NCI-H774 (cell line): ENCODE data around the gene RER1.

Source experiments
- DNase-seq: peaks from one replicate; lab custom pipeline; 2025; lab: John Stamatoyannopoulos, UW

Gene RER1, protein sequence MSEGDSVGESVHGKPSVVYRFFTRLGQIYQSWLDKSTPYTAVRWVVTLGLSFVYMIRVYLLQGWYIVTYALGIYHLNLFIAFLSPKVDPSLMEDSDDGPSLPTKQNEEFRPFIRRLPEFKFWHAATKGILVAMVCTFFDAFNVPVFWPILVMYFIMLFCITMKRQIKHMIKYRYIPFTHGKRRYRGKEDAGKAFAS

DNA sequence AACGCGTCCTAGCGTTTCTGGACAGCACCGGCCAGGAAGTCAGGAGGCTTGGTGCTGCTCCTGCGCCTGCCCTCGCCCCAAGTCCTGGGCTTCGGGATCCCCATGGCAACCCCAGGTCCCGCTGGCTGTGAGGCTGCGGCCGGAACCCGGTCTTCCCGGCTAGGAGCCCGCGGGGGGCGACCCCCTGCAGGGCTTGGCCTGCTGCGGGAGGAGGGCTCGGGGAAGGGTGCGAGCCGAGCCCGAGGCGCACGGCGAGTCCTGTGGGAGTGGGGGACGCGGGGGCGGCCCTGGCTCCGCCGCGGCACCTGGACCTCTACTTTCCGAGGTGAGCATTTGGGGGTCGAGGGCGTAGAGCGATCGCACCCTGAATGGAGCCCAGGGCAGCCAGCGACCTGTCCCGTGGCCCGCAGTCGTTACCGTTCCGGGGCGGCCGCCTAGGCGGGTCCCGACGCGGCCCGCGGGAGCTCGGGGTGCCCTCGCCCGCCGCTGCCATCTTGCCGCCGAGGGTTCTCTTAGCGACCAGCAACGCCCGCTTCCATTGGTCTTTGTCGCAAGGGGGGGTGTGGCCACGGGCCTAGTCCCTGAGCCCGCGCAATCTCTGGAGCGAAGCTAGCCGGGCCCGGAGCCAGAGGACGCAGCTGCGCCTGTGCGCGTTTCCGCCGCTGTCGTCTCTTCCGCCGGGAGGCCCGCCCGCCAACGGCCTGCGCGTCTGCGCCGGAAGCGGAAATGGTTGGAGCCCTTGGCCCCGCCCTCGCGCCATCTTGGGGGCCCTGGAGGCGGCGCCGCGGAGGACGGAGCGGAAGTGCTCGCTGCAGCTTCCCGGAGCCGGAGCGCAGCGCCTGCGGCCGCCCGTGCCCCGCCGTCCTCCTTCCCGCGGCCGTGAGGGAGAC, at the start of gene RER1, which contains the start of gene MORN1:
Gene RER1, plus strand, starts transcription at position 801 of the 890 bp plus-strand sequence. CDS start 3,950 bp downstream, outside the sequence.
Gene MORN1, minus strand, starts transcription at position 514 of the 890 bp plus-strand sequence. Its CDS starts 21 bp downstream, at position 493.
- DNase-seq = peak; percentile 93

DNA sequence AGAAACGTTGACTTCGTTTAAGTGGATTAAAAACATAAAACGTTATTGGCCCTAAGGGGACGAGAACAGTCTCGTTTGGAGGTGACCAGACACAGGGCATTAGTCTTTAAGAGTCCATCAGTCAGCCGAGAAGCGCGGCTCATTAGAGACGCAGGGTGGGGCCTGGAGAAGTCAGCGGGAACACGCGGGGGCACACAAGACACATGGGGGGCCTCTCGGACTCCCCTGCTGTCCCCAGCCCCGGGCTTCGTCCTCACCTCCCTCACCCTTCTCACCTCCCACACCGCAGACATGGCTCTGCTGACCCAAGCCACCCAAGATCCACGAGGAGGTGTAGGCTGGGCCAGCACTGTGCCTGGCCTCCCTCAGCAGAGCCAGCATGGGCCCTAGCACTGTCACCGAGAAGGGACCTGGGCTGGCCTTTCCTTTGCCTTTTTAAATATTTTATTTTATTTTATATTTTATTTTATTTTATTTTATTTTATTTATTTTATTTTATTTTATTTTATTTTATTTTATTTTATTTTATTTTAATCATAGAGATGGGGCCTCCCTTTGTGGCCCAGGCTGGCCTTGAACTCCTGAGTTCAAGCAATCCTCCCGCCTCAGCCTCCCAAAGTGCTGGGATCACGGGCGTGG, 49.1 kb upstream of the RER1 start:
- DNase-seq = no peak

DNA sequence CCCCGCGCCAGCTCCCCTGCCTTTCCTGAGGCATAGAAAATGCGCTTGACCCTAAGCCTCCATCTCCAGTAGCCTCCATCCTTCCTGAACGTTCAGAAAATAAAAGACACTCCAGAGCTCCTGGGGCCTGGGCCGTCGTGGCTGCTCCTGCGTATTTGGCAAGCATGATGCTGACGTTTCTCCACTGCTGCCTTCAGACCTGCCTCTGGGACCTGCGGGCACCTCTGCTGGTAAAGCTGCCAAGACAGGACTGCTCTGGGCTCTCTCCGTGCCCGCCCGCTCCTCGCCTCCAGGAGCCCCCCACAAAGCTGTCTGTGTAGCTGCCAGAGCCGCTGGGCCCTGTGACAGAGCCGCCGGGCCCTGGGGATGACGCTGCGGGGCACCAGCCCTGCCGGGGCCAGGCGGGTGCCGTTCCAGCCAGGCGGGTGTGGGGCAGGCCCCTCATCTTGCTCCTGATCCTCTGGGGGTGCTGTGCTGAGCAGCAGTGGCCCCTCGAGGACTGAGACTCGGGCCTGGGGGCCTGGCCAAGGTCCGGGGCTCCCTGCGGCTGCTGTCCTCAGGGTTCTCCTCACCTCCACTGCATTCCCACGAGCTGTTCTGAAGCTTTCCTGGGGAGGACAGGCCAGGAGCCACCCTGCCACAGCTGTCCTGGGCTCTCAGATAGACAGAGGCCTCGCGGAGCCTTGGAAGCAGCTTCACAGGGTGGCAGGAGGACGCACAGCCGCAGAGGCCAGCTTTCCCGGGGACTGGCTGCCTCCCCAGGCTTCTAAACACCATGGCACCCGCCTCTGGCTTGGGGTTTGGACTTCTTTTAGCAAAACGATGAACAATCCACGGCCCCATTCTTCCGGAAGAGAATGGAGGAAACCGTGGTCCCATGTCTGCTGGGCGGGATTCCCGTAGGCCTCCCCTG, 48.4 kb upstream of the RER1 start:
- no peak for DNase-seq

DNA sequence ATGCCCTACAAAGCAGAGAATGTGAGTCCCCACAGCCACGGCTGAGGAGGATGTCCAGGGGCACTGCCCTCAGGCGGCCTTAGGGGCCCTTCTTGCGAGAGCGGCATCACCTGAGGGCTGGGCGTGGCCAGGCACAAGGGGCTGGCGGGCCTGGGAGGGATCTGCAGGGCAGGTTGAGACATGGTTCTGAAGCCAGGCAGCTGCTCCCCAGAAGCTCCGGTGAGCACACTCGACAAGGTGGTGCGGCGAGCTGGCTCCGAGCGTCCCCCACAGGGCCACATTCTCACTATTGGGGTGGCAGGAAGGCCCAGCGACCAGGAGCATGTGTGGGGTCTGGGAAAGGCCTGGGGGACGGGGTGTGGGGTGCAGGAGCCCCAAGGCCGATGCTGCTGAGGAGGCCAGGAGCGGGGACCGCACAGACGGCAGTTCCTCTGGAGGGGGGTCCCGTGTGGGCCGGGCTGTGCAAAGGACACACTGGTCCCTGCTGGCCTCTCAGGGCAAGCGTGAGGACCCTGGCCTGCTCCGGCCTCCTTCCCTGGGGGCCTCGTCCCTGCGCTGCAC, 47.4 kb upstream of the RER1 start:
- no peak for DNase-seq

DNA sequence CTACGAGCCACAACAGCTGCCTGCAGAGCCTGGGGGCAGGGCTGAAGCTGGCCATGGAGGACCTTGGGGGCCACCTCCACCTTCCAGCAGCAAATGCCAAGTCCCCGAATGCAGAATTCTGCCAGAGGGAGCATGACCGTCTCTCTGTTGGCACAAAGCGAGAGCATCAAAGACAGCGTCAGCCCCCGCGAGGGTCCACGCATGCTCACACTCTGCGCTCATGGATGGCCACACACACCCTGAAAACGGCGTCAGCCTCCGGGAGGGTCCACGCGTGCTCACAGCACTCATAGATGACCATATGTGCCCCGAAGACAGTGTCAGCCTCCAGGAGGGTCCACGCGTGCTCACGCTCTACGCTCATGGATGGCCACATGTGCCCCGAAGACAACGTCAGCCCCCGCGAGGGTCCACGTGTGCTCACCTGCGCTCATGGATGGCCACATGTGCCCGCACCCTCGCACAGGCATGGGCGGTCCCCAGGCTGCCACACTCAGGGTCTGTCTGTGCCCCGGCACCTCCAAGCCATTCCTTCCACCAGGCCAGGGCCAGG, 46.8 kb upstream of the RER1 start:
- DNase-seq = no peak

DNA sequence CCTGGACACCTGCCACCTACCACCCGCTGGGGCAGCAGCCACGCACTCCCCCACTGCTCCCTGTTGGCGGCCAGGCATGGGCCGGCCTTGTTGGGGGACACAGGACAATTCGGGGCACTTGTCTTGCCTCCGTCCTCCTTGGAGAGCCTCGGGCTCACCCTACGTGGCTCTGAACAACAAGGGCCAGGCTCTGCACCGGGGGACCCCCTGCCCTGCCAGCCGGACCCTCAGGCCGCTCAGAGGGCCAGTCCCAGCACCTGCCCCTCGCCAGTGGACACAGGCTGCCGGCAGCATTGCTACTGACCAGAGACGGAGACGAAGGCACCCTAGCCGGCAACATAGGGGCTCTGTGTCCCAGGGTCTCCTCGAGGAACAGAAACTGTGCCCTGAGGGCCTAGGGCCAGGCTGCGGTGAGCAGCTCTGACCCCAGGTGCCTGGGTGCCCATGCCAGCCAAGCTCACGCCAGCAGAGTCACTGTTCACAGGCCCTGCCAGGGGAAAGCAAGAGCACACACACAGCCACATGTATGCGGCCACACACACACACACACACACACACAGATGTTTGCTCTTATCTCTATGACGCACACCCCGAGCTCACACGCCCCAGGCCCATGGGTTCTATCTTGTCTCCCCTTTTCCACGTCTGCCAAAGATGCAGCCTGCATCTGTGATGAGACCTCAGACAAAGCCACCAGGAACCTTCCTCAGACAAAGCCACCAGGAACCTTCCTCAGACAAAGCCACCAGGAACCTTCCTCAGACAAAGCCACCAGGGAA, 46.2 kb upstream of the RER1 start:
- DNase-seq = no peak

DNA sequence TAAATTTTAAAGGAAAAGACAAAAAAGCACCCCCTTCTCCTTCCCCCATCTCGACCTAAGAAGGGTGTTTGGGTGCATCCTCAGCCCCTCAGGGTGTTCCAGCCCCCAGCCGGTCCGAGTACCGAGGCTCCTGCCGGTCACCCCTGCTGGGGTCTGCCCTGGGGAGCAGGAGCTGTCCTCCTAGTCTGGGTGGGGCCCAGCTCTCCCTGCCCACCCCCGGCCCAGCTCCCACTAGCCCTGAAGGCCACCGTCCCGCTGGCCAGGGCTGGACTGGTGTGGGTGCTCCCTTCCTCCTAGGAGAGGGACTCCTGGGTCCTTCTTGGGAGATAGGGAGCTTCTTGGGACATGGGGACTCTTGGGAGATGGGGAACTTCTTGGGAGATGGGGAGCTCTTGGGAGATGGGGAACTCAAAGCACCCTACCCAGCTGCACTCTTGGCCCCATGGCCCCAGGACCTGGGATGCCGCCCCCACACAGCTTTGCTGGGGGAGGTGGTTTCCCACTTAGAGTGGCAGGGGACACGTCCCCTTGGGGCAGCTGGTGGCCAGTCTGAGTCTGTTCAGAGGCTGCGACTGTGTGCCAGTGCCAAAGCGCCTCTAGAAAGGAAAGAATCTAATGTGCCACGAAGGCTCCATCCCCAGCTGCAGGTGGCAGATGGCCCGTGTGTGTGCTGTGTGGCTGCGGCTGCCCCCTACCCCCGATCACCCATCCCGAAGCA, 44.8 kb upstream of the RER1 start:
- no peak for DNase-seq

DNA sequence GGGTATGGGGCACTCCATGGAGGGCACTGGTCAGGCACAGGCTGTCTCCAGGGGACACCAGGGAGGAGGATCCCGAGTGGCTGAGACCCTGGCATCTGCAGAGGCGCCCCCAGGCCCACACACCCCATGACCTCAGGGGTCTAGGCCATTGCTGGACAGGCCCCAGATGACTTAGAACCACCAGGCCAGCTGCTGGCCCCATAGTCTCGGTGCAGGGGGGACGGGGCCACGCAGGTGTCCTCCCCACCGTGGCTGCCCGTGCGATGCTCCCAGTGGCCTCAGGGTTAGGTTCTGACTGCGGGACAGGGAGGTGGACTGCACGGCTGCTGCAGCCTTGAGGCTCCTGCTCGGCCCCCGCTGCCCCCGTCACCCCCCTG, 44.2 kb upstream of the RER1 start:
- DNase-seq = no peak

DNA sequence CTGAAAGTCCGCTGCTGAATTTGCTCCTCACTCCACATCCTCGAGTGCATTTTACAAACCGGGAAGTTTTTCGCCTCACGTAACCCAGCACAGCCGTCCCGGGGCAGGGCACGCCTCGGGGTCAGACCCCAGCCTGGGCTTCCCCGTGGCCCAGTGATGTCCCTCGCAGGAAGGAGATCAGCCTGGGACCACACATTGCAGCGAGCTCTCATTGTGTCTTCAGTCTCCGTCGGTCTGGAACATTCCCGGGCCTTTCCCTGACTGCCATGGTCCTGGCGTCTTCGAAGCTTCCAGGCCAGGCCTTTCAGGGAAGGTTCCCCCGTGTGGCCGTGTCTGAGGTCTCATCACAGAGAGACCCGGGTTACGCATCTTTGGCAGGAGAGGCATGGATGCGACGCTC, 43.7 kb upstream of the RER1 start:
- DNase-seq = no peak

DNA sequence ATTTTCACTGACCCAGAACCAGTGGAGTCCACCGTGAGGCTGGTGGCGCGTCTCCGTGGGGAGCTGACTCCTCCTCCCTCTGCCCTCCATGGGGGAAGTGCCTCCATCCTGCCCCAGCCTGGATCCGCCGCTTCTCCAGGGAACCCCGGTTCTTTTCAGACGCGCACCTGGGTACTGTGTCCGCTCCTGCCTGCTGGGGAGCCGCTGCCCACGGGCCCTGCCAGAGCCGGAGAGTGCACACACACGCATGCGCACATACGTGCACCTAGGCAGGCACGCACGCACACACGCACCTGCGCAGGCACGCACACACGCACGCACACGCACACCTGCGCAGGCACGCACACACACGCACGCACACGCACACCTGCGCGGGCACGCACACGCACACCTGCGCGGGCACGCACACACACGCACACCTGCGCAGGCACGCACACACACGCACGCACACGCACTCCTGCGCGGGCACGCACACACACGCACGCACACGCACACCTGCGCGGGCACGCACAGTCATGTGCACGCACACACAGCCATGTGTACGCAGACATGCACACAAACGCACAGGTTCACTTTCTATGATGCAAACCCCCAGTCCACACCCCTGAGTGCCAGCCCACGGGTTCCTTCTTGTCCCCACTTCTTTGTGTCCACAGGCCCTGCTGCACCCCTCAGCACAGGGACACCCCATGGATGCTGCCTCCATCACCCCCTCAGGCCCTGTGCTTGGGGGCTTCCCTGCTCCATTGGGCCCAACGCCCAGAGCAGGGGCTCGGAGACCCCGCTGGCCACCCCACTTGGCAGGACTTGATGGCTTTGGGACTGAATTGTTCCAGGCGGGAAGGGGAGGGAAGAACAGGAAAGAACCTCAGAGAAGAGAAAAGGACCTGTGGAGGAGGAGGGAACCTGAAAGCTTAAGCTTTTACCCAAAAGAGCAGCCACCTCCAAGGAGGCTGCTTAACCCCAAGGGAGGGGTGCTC, 43.0 kb upstream of the RER1 start:
- no peak for DNase-seq

DNA sequence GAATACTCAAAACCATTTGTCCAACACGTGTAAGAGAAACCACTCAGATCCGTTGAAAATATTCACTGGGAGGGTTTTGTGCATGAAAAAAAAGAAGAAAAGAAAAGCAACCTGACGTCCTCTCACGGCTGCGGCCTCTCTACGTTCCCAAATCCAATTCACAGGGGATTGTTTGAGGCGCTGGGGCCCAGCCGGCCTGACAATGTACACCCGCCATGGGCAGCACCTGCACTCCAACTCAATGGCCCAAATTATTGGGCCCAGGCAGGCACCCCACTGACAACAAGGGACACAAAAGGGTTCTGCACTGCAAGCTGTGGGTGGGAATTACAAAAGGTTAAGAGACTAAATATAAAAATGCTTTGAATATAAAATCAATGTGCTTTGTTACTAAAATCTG, 41.8 kb upstream of the RER1 start:
- DNase-seq = no peak

DNA sequence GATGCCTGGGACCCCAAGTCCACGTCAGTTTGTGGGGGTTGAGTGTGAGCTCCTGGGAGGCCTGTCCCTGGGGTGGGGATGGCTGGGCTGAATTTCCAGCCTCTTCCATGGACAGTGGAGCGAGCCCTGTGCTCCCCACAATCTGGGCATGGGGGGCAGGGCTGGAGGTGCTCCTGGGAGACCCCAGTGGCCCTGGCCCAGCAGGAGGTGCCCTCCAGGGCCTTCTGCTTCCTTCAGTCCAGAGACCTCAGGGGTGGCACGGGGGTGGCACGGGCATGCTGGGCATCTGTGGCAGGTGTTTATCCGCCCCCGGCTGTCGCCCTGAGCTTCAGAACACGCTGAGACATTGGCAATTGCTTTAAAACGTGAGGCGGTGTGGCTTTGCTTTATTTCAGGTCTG, 41.1 kb upstream of the RER1 start:
- no peak for DNase-seq

DNA sequence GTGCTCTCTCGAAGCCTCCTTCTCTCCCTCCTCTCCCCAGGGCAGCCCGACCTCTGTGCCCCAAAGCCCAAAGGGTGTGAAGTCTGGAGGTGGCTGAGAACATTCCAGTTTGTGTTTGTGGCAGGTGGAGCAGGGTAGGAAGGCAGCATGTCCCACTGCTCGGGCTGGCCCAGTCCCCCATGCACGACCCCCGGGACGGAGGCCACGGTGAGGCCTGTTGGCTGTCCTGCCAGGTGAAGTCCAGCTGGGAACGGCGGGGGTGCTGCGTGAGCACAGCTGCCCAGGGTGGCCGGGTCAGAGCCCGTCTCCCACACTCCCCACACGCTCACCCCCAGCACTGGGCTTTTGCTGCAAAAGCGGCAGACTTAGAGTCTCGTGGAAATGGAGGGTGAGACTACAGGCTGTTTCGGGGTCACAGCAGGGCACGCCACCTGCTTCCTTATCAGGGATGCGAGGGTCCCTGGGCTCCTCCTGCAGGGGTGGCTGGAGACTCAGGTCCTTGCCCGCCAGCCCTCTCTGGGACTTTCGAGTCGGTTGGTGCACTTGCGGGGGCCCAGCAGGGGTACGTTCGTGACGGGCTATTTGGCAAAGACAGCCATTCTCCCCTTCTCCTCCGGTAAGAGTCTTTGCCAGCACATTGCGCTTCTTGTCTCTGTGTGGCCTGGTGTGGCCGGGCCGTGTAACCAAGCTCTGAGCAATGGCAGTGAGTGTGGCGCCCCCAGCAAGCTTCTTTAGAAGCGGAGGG, 40.6 kb upstream of the RER1 start:
- no peak for DNase-seq

DNA sequence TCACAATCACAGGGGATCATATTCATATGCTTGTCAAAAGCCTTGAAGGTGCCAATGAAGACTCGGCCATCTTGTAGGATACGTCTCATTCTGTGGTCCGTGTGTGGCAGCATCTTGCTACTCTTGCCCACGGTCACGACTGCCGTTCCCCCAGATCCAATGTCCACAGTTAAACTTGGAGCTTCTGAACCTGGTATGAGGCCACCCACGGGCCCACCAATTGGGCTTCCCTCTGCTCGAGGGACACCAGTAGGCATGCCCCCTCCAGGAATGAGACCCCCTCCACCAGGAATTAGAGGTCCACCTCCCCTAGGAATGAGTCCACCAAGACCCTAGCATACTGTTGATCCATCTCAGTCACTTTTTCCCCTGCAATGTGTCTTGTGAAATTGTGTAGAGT, 39.9 kb upstream of the RER1 start:
- DNase-seq = no peak

DNA sequence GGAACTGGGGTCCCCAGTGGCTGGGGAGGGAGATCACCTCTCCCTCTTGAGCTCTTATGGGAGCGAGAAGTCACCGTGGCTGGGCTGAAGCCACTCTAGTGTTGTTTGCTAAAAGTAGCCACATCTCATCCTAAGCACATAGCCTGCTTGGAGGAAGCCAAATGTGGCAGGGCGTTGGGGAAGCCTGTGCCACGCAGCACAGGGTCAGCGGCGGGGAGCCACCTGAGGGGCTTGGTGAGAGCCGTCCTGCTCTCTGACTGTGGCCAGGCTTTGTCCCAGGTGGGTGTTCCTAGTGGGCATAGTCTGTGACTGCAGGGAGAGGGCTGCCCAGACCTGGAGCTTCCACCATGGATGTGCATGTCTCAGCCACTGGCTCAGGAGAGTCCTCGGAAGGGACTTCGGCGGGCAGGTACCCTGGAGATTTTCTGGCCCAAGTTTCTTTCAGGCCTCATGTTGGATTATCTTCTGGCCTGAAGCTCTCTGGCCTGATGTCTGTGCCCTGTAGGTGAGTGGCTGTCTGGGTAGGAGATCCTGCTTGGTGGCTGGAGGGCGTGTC, 39.2 kb upstream of the RER1 start:
- DNase-seq = no peak

DNA sequence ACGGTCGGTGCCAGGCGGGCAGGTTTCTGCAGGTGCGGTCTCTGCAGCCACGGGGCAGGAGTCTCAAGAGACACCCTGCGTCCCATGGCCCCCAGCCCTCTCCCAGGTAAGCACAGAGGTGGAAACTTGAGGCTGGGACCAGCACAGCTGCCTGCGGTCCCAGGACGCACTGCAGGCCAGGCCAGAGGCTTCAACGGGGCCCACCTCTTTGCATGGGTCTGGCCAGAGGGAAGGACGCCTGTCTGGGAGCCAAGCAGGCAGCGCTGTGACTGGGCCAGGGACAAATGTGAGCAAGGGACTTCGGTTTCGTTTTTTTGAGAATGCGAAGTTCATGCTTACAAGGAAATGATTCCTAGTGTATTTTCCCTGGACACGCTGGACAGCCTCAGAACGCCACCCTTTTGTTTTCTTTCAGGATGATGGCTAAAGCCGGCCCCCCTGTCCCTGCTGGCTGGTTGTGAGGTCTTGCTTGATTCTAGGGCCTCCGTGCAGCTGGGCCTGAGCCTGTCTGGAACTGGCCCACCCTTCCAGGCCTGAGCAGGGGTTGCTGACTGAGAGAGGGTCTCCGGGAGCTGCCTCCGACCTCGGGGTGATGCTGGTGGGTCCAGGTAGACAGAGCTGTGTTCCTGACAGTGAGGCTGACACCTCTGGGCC, 38.6 kb upstream of the RER1 start:
- no peak for DNase-seq
